ENCODE data around the gene IGSF6. TPM values are rescaled to one million over a fixed set of nuclear protein-coding genes. Genes with fewer than 3 reads are reported as not detected.
A peak's percentile ranks its signal among the peaks of the same experiment; 100 is the strongest.

Gene IGSF6, protein sequence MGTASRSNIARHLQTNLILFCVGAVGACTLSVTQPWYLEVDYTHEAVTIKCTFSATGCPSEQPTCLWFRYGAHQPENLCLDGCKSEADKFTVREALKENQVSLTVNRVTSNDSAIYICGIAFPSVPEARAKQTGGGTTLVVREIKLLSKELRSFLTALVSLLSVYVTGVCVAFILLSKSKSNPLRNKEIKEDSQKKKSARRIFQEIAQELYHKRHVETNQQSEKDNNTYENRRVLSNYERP
- total RNA-seq (2013): 269 TPM
- 100 to 1,000 TPM in 2 of 3 donors, 10 to 100 TPM in 1; 86.2 to 276 (median 159) TPM for polyA plus RNA-seq
- 117 and 234 TPM in 2 replicates for polyA minus RNA-seq
- total RNA-seq: 90.9 to 338 (median 220) reads per million in 11 experiments

DNA sequence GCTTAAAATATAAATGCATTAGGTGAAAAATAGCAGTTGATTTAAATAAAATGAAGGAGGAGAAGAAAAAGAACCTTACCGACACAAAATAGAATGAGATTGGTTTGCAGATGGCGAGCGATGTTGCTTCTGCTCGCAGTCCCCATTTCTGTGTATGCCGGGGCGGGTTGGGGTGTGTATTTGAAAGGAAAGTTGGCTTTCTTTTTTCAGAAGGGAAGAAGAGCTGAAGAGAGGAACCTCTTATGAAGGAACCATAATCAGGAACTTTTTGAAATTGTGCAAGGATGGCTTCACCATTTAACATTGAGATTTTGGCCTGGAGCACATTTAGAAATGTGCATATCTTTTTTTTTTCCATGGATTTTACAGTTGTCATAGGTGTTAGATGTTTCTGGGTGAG lies at the start of gene IGSF6:
Gene IGSF6 (minus strand): TSS at position 156 of the 400 bp plus-strand sequence. CDS start 10 bp downstream, at position 146.
- peak within 1 kb of the TSS; percentile 81 to 98 (median 92) for H3K4me3 ChIP-seq (replicated peaks in 1 of 3; ENCODE audit: low read depth in 2 of 3, low read length in 3 of 3)
- peaks cover 96% of the 10 kb centered on the region for H3K79me2 ChIP-seq (ENCODE audit: insufficient read depth, low read length)
- TF ChIP-seq CTCF (IDR thresholded peaks at IDR 0.05): no peak
- H3K27me3 Mint-ChIP-seq (ENCODE audit: low read depth in 3 of 3): no peaks in the 10 kb centered on the region
- peaks cover 80% of the 10 kb centered on the region for H3K4me1 Mint-ChIP-seq
- peak within 1 kb of the TSS; percentile 75 for H3K9ac ChIP-seq (ENCODE audit: insufficient read depth, low read length, poor library complexity, severe bottlenecking)
- peak; percentile 67 to 87 (median 83) for DNase-seq
- H4K20me1 ChIP-seq (ENCODE audit: insufficient read depth, low read length): peaks cover 35% of the 10 kb centered on the region
- peaks cover 31 to 38% of the 10 kb centered on the region in 2 donors for H3K36me3 ChIP-seq (replicated peaks in 1 of 2; ENCODE audit: control insufficient read depth in 1 of 2, insufficient read depth in 2 of 2, low read length in 2 of 2)
- H3K4me1 ChIP-seq (ENCODE audit: control insufficient read depth in 1 of 2, insufficient read depth in 2 of 2, low read length in 2 of 2): peaks cover 76 to 79% of the 10 kb centered on the region in 2 donors
- peak within 1 kb of the TSS; percentile 77 to 98 for H3K27ac ChIP-seq (ENCODE audit: low read depth in 1 of 2, low read length in 2 of 2)
- peak within 1 kb of the TSS; percentile 93 to 98 (median 97) for H3K27ac Mint-ChIP-seq
- 0% methylated on average over 2 of the region's 6 CpGs for WGBS (ENCODE audit: insufficient coverage)
- H3K9me3 Mint-ChIP-seq: no peaks in the 10 kb centered on the region
- peaks cover 44 to 55% of the 10 kb centered on the region in 2 donors for H3K36me3 Mint-ChIP-seq
- peak within 1 kb of the TSS; percentile 89 for H3K4me2 ChIP-seq (replicated peaks; ENCODE audit: extremely low read depth, low read length, poor library complexity, severe bottlenecking)
- no peaks in the 10 kb centered on the region for H3K27me3 ChIP-seq (ENCODE audit: control insufficient read depth in 2 of 2, insufficient read depth in 2 of 2, low read length in 2 of 2)
- peak within 1 kb of the TSS; percentile 15 for H2AFZ ChIP-seq (ENCODE audit: insufficient read depth, low read depth, low read length, poor library complexity, severe bottlenecking)
- H3K9me3 ChIP-seq (replicated peaks in 1 of 2; ENCODE audit: control insufficient read depth in 1 of 2, insufficient read depth in 1 of 2, low read length in 2 of 2): no peaks in the 10 kb centered on the region
- H3K4me3 Mint-ChIP-seq: peak within 1 kb of the TSS; percentile 86 to 92
- intact Hi-C loops (cut with micrococcal nuclease): loop anchor here (5.0 to 10.0 kb wide), 2 partner anchors 40 to 642 kb away; partner anchors contain the start of gene POLR3E (in 2 of the 2)

DNA sequence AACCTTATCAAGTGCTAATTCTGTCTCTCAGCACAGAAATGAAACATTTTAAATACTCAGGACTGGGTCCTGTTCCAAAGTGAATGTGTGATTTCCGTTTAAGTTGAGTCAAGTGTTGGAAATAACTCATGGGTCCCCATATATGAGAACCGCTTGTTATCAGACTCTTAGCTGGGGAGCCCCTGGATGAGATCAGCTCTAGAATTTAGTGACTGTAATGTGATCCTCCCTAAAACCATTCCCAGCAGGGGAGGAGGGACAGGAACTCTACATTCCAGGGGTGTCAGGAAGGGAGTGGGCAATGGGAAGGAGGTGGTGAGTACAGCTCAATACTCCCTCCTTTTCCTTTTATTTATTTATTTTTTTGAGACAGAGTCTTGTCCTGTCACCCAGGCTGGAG lies 48.9 kb upstream of the IGSF6 start:
- H3K4me3 Mint-ChIP-seq: no peak overlapping the region
- peaks cover 1 to 4% (median 4%) of the 10 kb centered on the region in 3 donors for H3K27me3 Mint-ChIP-seq (ENCODE audit: low read depth in 3 of 3)
- Histone ChIP-seq H3K27me3 (ENCODE audit: control insufficient read depth in 2 of 2, insufficient read depth in 2 of 2, low read length in 2 of 2) (no peaks in the 10 kb centered on the region), H3K4me2 (replicated peaks; ENCODE audit: extremely low read depth, low read length, poor library complexity, severe bottlenecking) (no peak overlapping the region), H3K4me1 (ENCODE audit: control insufficient read depth in 1 of 2, insufficient read depth in 2 of 2, low read length in 2 of 2) (peaks cover 12 to 15% of the 10 kb centered on the region in 2 donors), H3K27ac (ENCODE audit: low read depth in 1 of 2, low read length in 2 of 2) (no peak overlapping the region), H2AFZ (ENCODE audit: insufficient read depth, low read depth, low read length, poor library complexity, severe bottlenecking) (no peak overlapping the region), H3K4me3 (replicated peaks in 1 of 3; ENCODE audit: low read depth in 2 of 3, low read length in 3 of 3) (no peak overlapping the region), H3K79me2 (ENCODE audit: insufficient read depth, low read length) (no peaks in the 10 kb centered on the region), H3K9ac (ENCODE audit: insufficient read depth, low read length, poor library complexity, severe bottlenecking) (no peak overlapping the region), H3K9me3 (replicated peaks in 1 of 2; ENCODE audit: control insufficient read depth in 1 of 2, insufficient read depth in 1 of 2, low read length in 2 of 2) (no peaks in the 10 kb centered on the region), H4K20me1 (ENCODE audit: insufficient read depth, low read length) (no peaks in the 10 kb centered on the region), H3K36me3 (replicated peaks in 1 of 2; ENCODE audit: control insufficient read depth in 1 of 2, insufficient read depth in 2 of 2, low read length in 2 of 2) (no peaks in the 10 kb centered on the region)
- peak overlapping the region in 1 of 7 donors; percentile 43 for H3K27ac Mint-ChIP-seq
- intact Hi-C loops (cut with micrococcal nuclease): no loop called here
- DNase-seq: no peak
- peaks cover 17% of the 10 kb centered on the region for H3K4me1 Mint-ChIP-seq
- H3K36me3 Mint-ChIP-seq: no peaks in the 10 kb centered on the region
- no CpG with 5 or more reads among the region's 2 CpGs for WGBS (ENCODE audit: insufficient coverage)
- no peak for TF ChIP-seq CTCF (IDR thresholded peaks at IDR 0.05)
- H3K9me3 Mint-ChIP-seq: peaks cover 0 to 5% (median 0%) of the 10 kb centered on the region in 7 donors

All from CD14-positive monocyte (primary cell).